K562 (cell line): ENCODE results near the gene ZMYM2. TPM values are rescaled to one million over a fixed set of nuclear protein-coding genes. Genes with fewer than 3 reads are reported as not detected.
A peak's percentile ranks its signal among the peaks of the same experiment; 100 is the strongest.

Experiments used
- ATAC-seq: fragments of 200-7000 bp; cut with Tn5 transposase; 3 replicates; pipeline ENCODE4 v1.9.1; 2020; ENCODE audit warnings: moderate library complexity
- BruUV-seq: library from RNA; stranded (reverse); fragments of 400-500 nt; replicated peaks from 2 replicates; lab custom pipeline; 2021; lab: Mats Ljungman, UMichigan
- CTCF ChIA-PET: fragments of 300-600 bp; formaldehyde crosslinking; extraction: SDS; loops from one replicate; lab custom pipeline; 2021; ENCODE audit warnings: low intra/inter-chr PET ratio; lab: Yijun Ruan, JAX
- POLR2A ChIA-PET: fragments of 300-600, 350-650 bp; sonication (Branson Sonifier 250); formaldehyde crosslinking; extraction: SDS; loops from one replicate; lab custom pipeline; 2021; ENCODE audit warnings: antibody characterized with exemption, inconsistent platforms; lab: Yijun Ruan, JAX
- DNase-seq, 4 experiments: peaks; one replicate each; pipeline versions ENCODE4 v3.0.0 to v3.0.0-alpha.2; 2011 to 2018; ENCODE audit warnings: low spot score in 3 of 4, mixed read lengths in 3 of 4; ENCODE audit errors: extremely low read depth in 1 of 4
- FAIRE-seq: peaks from 2 replicates; lab custom pipeline; 2011; peaks lifted over from hg19 to GRCh38; lab: Jason Lieb, UNC
- H2AFZ ChIP-seq: 2 replicates; pipeline ENCODE4 v1.6.0; 2011; ENCODE audit warnings: low read depth, low read length, control low read depth, inconsistent platforms
- H3K27ac ChIP-seq: fragments of 200-600 bp; 3 replicates; pipeline ENCODE4 v1.8.0; 2011; ENCODE audit warnings: low read depth, mild to moderate bottlenecking, control low read depth, inconsistent platforms, low read length, moderate library complexity, mixed read lengths; ENCODE audit errors: extremely low read depth
- H3K27me3 ChIP-seq, 2 experiments: fragments of 300-600 bp in 1 of 2; 2 replicates in 1 of 2; 3 replicates in 1 of 2; pipeline versions ENCODE4 v1.6.0 to v1.8.0; 2011; ENCODE audit warnings: inconsistent platforms in 2 of 2, low read length in 2 of 2, mild to moderate bottlenecking in 1 of 2, mixed read lengths in 1 of 2, moderate library complexity in 1 of 2; ENCODE audit not compliant: control insufficient read depth in 2 of 2, insufficient read depth in 2 of 2
- H3K36me3 ChIP-seq: fragments of 300-600 bp; 3 replicates; pipeline ENCODE4 v1.8.0; 2011; ENCODE audit warnings: mild to moderate bottlenecking, low read length, inconsistent platforms; ENCODE audit not compliant: control insufficient read depth, insufficient read depth
- H3K4me1 ChIP-seq, 2 experiments: fragments of 200-600 bp in 1 of 2; replicated peaks in 1 of 2; 2 replicates in 1 of 2; 3 replicates in 1 of 2; pipeline versions ENCODE4 v1.5.1 to v1.8.0; 2011; ENCODE audit warnings: inconsistent platforms in 2 of 2, low read length in 2 of 2, mild to moderate bottlenecking in 1 of 2, mixed read lengths in 1 of 2, moderate library complexity in 1 of 2; ENCODE audit not compliant: control insufficient read depth in 2 of 2, insufficient read depth in 2 of 2
- H3K4me2 ChIP-seq: 2 replicates; pipeline ENCODE4 v1.6.1; 2011; ENCODE audit warnings: low read length, control low read depth, inconsistent platforms, mixed read lengths; ENCODE audit not compliant: insufficient read depth
- H3K4me3 ChIP-seq: fragments of 200-600 bp; sonication (generic), shearing (Covaris generic); 2 replicates; pipeline ENCODE4 v1.5.1; 2016; ENCODE audit warnings: control low read depth, inconsistent platforms
- H3K79me2 ChIP-seq: fragments of 200-600 bp; 3 replicates; pipeline ENCODE4 v1.8.0; 2011; ENCODE audit warnings: low read length, inconsistent platforms; ENCODE audit not compliant: control insufficient read depth, insufficient read depth
- H3K9ac ChIP-seq, 2 experiments: 2 replicates each; pipeline versions ENCODE4 v1.6.0 to v1.6.1; 2011; ENCODE audit warnings: low read depth in 2 of 2, low read length in 2 of 2, control low read depth in 1 of 2, inconsistent platforms in 1 of 2, mild to moderate bottlenecking in 1 of 2, mixed read lengths in 1 of 2; ENCODE audit not compliant: insufficient read depth in 1 of 2
- H3K9me1 ChIP-seq: one replicate; pipeline ENCODE4 v1.6.0; 2011; ENCODE audit warnings: inconsistent platforms, mild to moderate bottlenecking, low read length, moderate library complexity; ENCODE audit not compliant: control insufficient read depth, insufficient read depth
- H3K9me3 ChIP-seq: replicated peaks from 2 replicates; pipeline ENCODE4 v1.5.1; 2011; ENCODE audit warnings: low read depth, low read length, inconsistent platforms; ENCODE audit not compliant: control insufficient read depth, insufficient read depth
- H4K20me1 ChIP-seq: replicated peaks from 2 replicates; pipeline ENCODE4 v1.6.1; 2011; ENCODE audit warnings: low read length, inconsistent platforms, mixed read lengths; ENCODE audit not compliant: control insufficient read depth, insufficient read depth
- CCNT2 ChIP-seq: IDR thresholded peaks from 2 replicates; pipeline ENCODE4 v1.6.1; 2011; ENCODE audit warnings: borderline replicate concordance, low read depth, mild to moderate bottlenecking, moderate library complexity, mixed read lengths, low read length; ENCODE audit not compliant: insufficient read length; ENCODE audit errors: extremely low read depth
- GTF3C2 ChIP-seq: IDR thresholded peaks from 3 replicates; pipeline ENCODE4 v1.6.1; 2011; ENCODE audit warnings: borderline replicate concordance, mild to moderate bottlenecking, moderate library complexity; ENCODE audit not compliant: insufficient read length; ENCODE audit errors: extremely low read depth
- MCM3 ChIP-seq: fragments of 450-650 bp; IDR thresholded peaks from 2 replicates; pipeline ENCODE4 v1.6.1; 2016
- MCM5 ChIP-seq: fragments of 450-650 bp; IDR thresholded peaks from 2 replicates; pipeline ENCODE4 v1.6.1; 2016; ENCODE audit warnings: low read depth
- SPI1 ChIP-seq: IDR thresholded peaks from 2 replicates; pipeline ENCODE4 v1.6.1; 2011; ENCODE audit warnings: low read depth, low read length, control low read depth, borderline replicate concordance
- WGBS: fragments of 100-300 bp; shearing (Covaris generic); methylation state at CpG from one replicate; pipeline ENCODE4 v1.1.6; 2016; ENCODE audit warnings: low coverage, mixed read lengths; ENCODE audit not compliant: insufficient coverage; ENCODE audit errors: missing lambda C conversion rate; 5-methylcytosine and 5-hydroxymethylcytosine counted together
- in situ Hi-C: fragments of 300-500 bp; cut with MboI; formaldehyde crosslinking; loops from 4 replicates; pipeline ENCODE4 v1.15.0; 2018; ENCODE audit warnings: inconsistent platforms, mixed read lengths
- intact Hi-C: fragments of 100-400 bp; cut with micrococcal nuclease; formaldehyde crosslinking; loops from 2 replicates; pipeline ENCODE4 v1.14.2; 2022
- polyA plus RNA-seq, 8 experiments: library from polyadenylated mRNA; depleted of rRNA in 4 of 8; stranded (reverse) in 5 of 8; unstranded in 3 of 8; fragments of >200 nt; fragmentation: Nextera tagmentation in 2 of 8; fragmentation: Illumina TruSeq in 1 of 8; extraction: Ambion mirVana in 2 of 8; extraction: Trizol in 1 of 8; gene quantifications; 2 replicates each; pipeline versions ENCODE4 v1.2.1 to v1.2.3, GENCODE V29; 2011 to 2014; ENCODE audit warnings: inconsistent platforms in 1 of 8, missing spikeins in 1 of 8
- total RNA-seq, 7 experiments: library from RNA; depleted of rRNA in 6 of 7; stranded (reverse); fragments of >200 nt in 6 of 7; fragmentation: Illumina TruSeq in 2 of 7; extraction: Trizol in 2 of 7; gene quantifications; 2 replicates each; pipeline versions ENCODE4 v1.2.1 to v1.2.3, GENCODE V29; 2011 to 2021; ENCODE audit warnings: low replicate concordance in 1 of 7

The ZMYM2 gene
- total and polyA plus RNA-seq, 9 of the 15 experiments (the other 6 are each of a cell fraction or from before 2014, with no cell fraction given), result 5.0 to 48.8 (median 26.8) TPM

- ChIA-PET POLR2A (no interaction called here), CTCF (no interaction called here)
- H4K20me1 ChIP-seq, result no peaks in the 10 kb centered on the region
Measured at GRCh38 chr13:20116213-20116612, 157.7 kb downstream of the ZMYM2 start.

More at GRCh38 chr13:20116213-20116612, 157.7 kb downstream of the ZMYM2 start:
- Histone ChIP-seq H3K79me2 (no peaks in the 10 kb centered on the region), H3K36me3 (no peaks in the 10 kb centered on the region), H3K9ac (no peak overlapping the region), H3K4me1 (peaks cover 4 to 15% of the 10 kb centered on the region in 2 experiments; a peak in 3 of 5 replicates), H3K4me3 (no peak overlapping the region), H2AFZ (0 out of 2 replicates have a peak overlapping the region, but pooled peaks have one; percentile 16), H3K9me3 (no peaks in the 10 kb centered on the region), H3K4me2 (no peak overlapping the region), H3K27ac (no peak overlapping the region), H3K27me3 (peaks cover 0 to 2% of the 10 kb centered on the region in 2 experiments; a peak in 2 of 5 replicates), H3K9me1 (no peaks in the 10 kb centered on the region)
- TF ChIP-seq SPI1 (no peak), CCNT2 (no peak), MCM5 (no peak), MCM3 (no peak), GTF3C2 (no peak)
- BruUV-seq, result no TSS peak
- ATAC-seq (no peak), FAIRE-seq (no peak), DNase-seq (no peak)
- in situ Hi-C loops, result no loop called here
- intact Hi-C loops, result no loop called here
- 53% methylated on average over 6 of the region's 6 CpGs for WGBS
